Measurements from ENCODE around the gene LMCD1.
A peak's percentile ranks its signal among the peaks of the same experiment; 100 is the strongest.

LMCD1 gene

GRCh38 chr3:8539419-8539818 is 37.8 kb downstream of the LMCD1 start:
- DNase-seq = no peak

- peak; percentile 19 for DNase-seq
Observed at GRCh38 chr3:8540456-8540855, 38.8 kb downstream of the LMCD1 start.

- no peak for DNase-seq
Observed at GRCh38 chr3:8541486-8541885, 39.9 kb downstream of the LMCD1 start.

- DNase-seq = no peak
Observed at GRCh38 chr3:8542190-8543135, 40.8 kb downstream of the LMCD1 start.

- no peak for DNase-seq
Observed at GRCh38 chr3:8546609-8547008, 45.0 kb downstream of the LMCD1 start.

- DNase-seq = no peak
Observed at GRCh38 chr3:8548502-8549275, 47.1 kb downstream of the LMCD1 start.

GRCh38 chr3:8549354-8549753 is 47.7 kb downstream of the LMCD1 start:
- DNase-seq = no peak

- DNase-seq = no peak
Observed at GRCh38 chr3:8550611-8551010, 49.0 kb downstream of the LMCD1 start.

- DNase-seq = no peak
Observed at GRCh38 chr3:8552223-8552762, 50.7 kb downstream of the LMCD1 start.

- no peak for DNase-seq
Observed at GRCh38 chr3:8553405-8553804, 51.8 kb downstream of the LMCD1 start.

- DNase-seq = no peak
Observed at GRCh38 chr3:8554696-8555095, 53.1 kb downstream of the LMCD1 start.

GRCh38 chr3:8555113-8555661 is 53.6 kb downstream of the LMCD1 start:
- no peak for DNase-seq

GRCh38 chr3:8555725-8556472 is 54.3 kb downstream of the LMCD1 start:
- DNase-seq = no peak

GRCh38 chr3:8556473-8556869 is 54.8 kb downstream of the LMCD1 start:
- no peak for DNase-seq

GRCh38 chr3:8557298-8557697 is 55.7 kb downstream of the LMCD1 start:
- DNase-seq = no peak

- DNase-seq = no peak
Observed at GRCh38 chr3:8558645-8559044, 57.0 kb downstream of the LMCD1 start.

- no peak for DNase-seq
Observed at GRCh38 chr3:8559351-8559750, 57.7 kb downstream of the LMCD1 start.

GRCh38 chr3:8560366-8561007 is 58.9 kb downstream of the LMCD1 start:
- no peak for DNase-seq

GRCh38 chr3:8561370-8561769 is 59.7 kb downstream of the LMCD1 start:
- DNase-seq = no peak

GRCh38 chr3:8562081-8562595 is 60.5 kb downstream of the LMCD1 start:
- no peak for DNase-seq

- no peak for DNase-seq
Observed at GRCh38 chr3:8563146-8563545, 61.5 kb downstream of the LMCD1 start.

- DNase-seq = no peak
Observed at GRCh38 chr3:8563597-8563996, 62.0 kb downstream of the LMCD1 start.
